Endodermal cell (in vitro differentiated cells): ENCODE data around the gene RABGGTA. TPM values are rescaled to one million over a fixed set of nuclear protein-coding genes. Genes with fewer than 3 reads are reported as not detected.

Source experiments
- DNase-seq: peaks from one replicate; pipeline ENCODE4 v3.0.0-alpha.2; 2017
- H3K27ac ChIP-seq: 2 replicates; pipeline ENCODE4 v1.5.1; 2013; ENCODE audit warnings: mild to moderate bottlenecking, low read depth, low read length, moderate library complexity
- H3K27me3 ChIP-seq: 2 replicates; pipeline ENCODE4 v1.6.1; 2013; ENCODE audit warnings: mild to moderate bottlenecking, low read length, moderate library complexity; ENCODE audit not compliant: insufficient read depth, control insufficient read depth, poor library complexity, severe bottlenecking
- H3K36me3 ChIP-seq: 2 replicates; pipeline ENCODE4 v1.7.0; 2013; ENCODE audit warnings: mild to moderate bottlenecking, low read length, moderate library complexity; ENCODE audit not compliant: control insufficient read depth, insufficient read depth
- H3K4me1 ChIP-seq: one replicate; pipeline ENCODE4 v1.7.0; 2013; ENCODE audit warnings: low read length; ENCODE audit not compliant: control insufficient read depth, insufficient read depth
- H3K4me3 ChIP-seq: 2 replicates; pipeline ENCODE4 v1.5.1; 2013; ENCODE audit warnings: mild to moderate bottlenecking, low read length, moderate library complexity
- H3K9ac ChIP-seq: 2 replicates; pipeline ENCODE4 v1.6.1; 2013; ENCODE audit warnings: mild to moderate bottlenecking, low read length, moderate library complexity; ENCODE audit not compliant: poor library complexity, severe bottlenecking; ENCODE audit errors: extremely low read depth
- H3K9me3 ChIP-seq: 2 replicates; pipeline ENCODE4 v1.6.1; 2013; ENCODE audit warnings: mild to moderate bottlenecking, low read length, moderate library complexity; ENCODE audit not compliant: control insufficient read depth
- H3K27ac Mint-ChIP-seq: 2 replicates; pipeline ENCODE4 v1.8.0; 2020; ENCODE audit warnings: mixed read lengths
- H3K27me3 Mint-ChIP-seq: 2 replicates; pipeline ENCODE4 v1.8.0; 2021; ENCODE audit warnings: mild to moderate bottlenecking, mixed read lengths; ENCODE audit not compliant: insufficient read depth
- H3K36me3 Mint-ChIP-seq: 2 replicates; pipeline ENCODE4 v1.8.0; 2020; ENCODE audit warnings: low read depth, mixed read lengths
- H3K4me1 Mint-ChIP-seq: 2 replicates; pipeline ENCODE4 v1.8.0; 2020; ENCODE audit warnings: mixed read lengths
- H3K4me3 Mint-ChIP-seq: 2 replicates; pipeline ENCODE4 v1.8.0; 2020; ENCODE audit warnings: mild to moderate bottlenecking, moderate library complexity, mixed read lengths
- H3K9me3 Mint-ChIP-seq: 2 replicates; pipeline ENCODE4 v1.8.0; 2020; ENCODE audit warnings: mild to moderate bottlenecking, mixed read lengths
- CTCF ChIP-seq: fragments of 200-600 bp; sonication (generic); conservative IDR thresholded peaks from 2 replicates; pipeline ENCODE4 v1.5.0; 2021; ENCODE audit warnings: antibody characterized with exemption, mild to moderate bottlenecking
- WGBS, 2 experiments: methylation state at CpG; one replicate each; pipeline versions ENCODE4 v1.1.5 to v1.1.7; 2013; ENCODE audit warnings: missing lambda C conversion rate in 2 of 2, mixed read lengths in 1 of 2; ENCODE audit not compliant: insufficient coverage in 1 of 2, insufficient read length in 1 of 2; 5-methylcytosine and 5-hydroxymethylcytosine counted together
- total RNA-seq, 2 donors: library from RNA; stranded (reverse); fragmentation: NEBNext Ultra II Directional in 1 of 2; extraction: Animal tissue kit (Norgen Biotek cat#: 25700) in 1 of 2; gene quantifications; 2 replicates in 1 of 2; 3 replicates in 1 of 2; pipeline ENCODE4 v1.2.1, GENCODE V29; 2021

RABGGTA gene
- total RNA-seq, 2 donors from 2014 or later = 20.2 to 20.5 TPM

GRCh38 chr14:24272467-24272866, 1.1 kb upstream of the RABGGTA start:
- H3K27me3 Mint-ChIP-seq = no peaks in the 10 kb centered on the region
- peak overlapping the region; percentile 75 for H3K4me3 Mint-ChIP-seq
- H3K9me3 Mint-ChIP-seq = no peaks in the 10 kb centered on the region
- no peak overlapping the region for H3K4me3 ChIP-seq
- H3K27ac ChIP-seq = no peak overlapping the region
- H3K27ac Mint-ChIP-seq = no peak overlapping the region
- H3K36me3 Mint-ChIP-seq = no peaks in the 10 kb centered on the region
- no peaks in the 10 kb centered on the region for H3K36me3 ChIP-seq
- H3K9ac ChIP-seq = no peak overlapping the region
- H3K4me1 Mint-ChIP-seq = peaks cover 4% of the 10 kb centered on the region
- H3K4me1 ChIP-seq = no peaks in the 10 kb centered on the region
- 89 to 100% methylated on average over 2 of the region's 2 CpGs for WGBS, 2 experiments
- H3K9me3 ChIP-seq = no peaks in the 10 kb centered on the region
- TF ChIP-seq CTCF = no peak
- H3K27me3 ChIP-seq = no peaks in the 10 kb centered on the region
- DNase-seq = no peak

GRCh38 chr14:24271834-24272263, 452 bp upstream of the RABGGTA start:
- Histone ChIP-seq H3K4me1 (no peaks in the 10 kb centered on the region), H3K27ac (no peak overlapping the region), H3K4me3 (peak overlapping the region; percentile 90), H3K27me3 (no peaks in the 10 kb centered on the region), H3K9ac (peak overlapping the region; percentile 98), H3K9me3 (no peaks in the 10 kb centered on the region), H3K36me3 (no peaks in the 10 kb centered on the region)
- Mint-ChIP-seq H3K27ac (peak overlapping the region; percentile 86), H3K4me3 (peak overlapping the region; percentile 75), H3K27me3 (no peaks in the 10 kb centered on the region), H3K36me3 (peaks cover 5% of the 10 kb centered on the region), H3K9me3 (no peaks in the 10 kb centered on the region), H3K4me1 (peaks cover 4% of the 10 kb centered on the region)
- no peak for DNase-seq
- TF ChIP-seq CTCF = no peak
- WGBS, 2 experiments = 27 to 28% methylated on average over 2 to 3 of the region's 3 CpGs

- Histone ChIP-seq H3K9ac (peak overlapping the region; percentile 98), H3K27me3 (no peaks in the 10 kb centered on the region), H3K4me1 (no peaks in the 10 kb centered on the region), H3K27ac (no peak overlapping the region), H3K4me3 (peak overlapping the region; percentile 90), H3K9me3 (no peaks in the 10 kb centered on the region), H3K36me3 (no peaks in the 10 kb centered on the region)
- no peaks in the 10 kb centered on the region for H3K9me3 Mint-ChIP-seq
- TF ChIP-seq CTCF = no peak
- no peak for DNase-seq
- H3K27me3 Mint-ChIP-seq = no peaks in the 10 kb centered on the region
- peak overlapping the region; percentile 75 for H3K4me3 Mint-ChIP-seq
- peak overlapping the region; percentile 95 for H3K27ac Mint-ChIP-seq
- 36 to 38% methylated on average over 11 to 13 of the region's 13 CpGs for WGBS, 2 experiments
- peaks cover 5% of the 10 kb centered on the region for H3K36me3 Mint-ChIP-seq
- peaks cover 4% of the 10 kb centered on the region for H3K4me1 Mint-ChIP-seq
Measured at GRCh38 chr14:24270537-24271133, 762 bp downstream of the RABGGTA start.
